DMS114 treated with DMSO at 0.1 percent for 48 hours (cell line): ENCODE data around the gene LASP1.
"Not testable (repeated sequence)": the region's sequence is repeated elsewhere in the genome, so short reads cannot be mapped to it uniquely, and the experiment has no call there.

Experiments
- DNase-seq: peaks from one replicate; lab custom pipeline; 2025; ENCODE audit not compliant: unreplicated experiment; lab: John Stamatoyannopoulos, UW

The LASP1 gene

GRCh38 chr17:38869526-38870258, at the start of gene LASP1:
Gene LASP1, plus strand, starts transcription at chr17:38870058. Its CDS starts 132 bp downstream, at chr17:38870190.
- DNase-seq = peak; percentile 48

GRCh38 chr17:38824899-38825761, 44.7 kb upstream of the LASP1 start, which contains the start of gene CWC25:
Gene CWC25, minus strand, starts transcription at chr17:38825321. Its CDS starts 138 bp downstream, at chr17:38825183.
- peak; percentile 88 for DNase-seq

GRCh38 chr17:38825762-38826247, 44.1 kb upstream of the LASP1 start:
- DNase-seq = no peak

- no peak for DNase-seq
These were observed 25.5 kb upstream of the LASP1 start for GRCh38 chr17:38844261-38844757.

- DNase-seq = no peak
These were observed 21.3 kb upstream of the LASP1 start for GRCh38 chr17:38848557-38848891.

GRCh38 chr17:38848939-38849605, 20.8 kb upstream of the LASP1 start:
- no peak for DNase-seq

- DNase-seq = no peak
These were observed 19.5 kb upstream of the LASP1 start for GRCh38 chr17:38850374-38850773.

GRCh38 chr17:38851434-38851833, 18.4 kb upstream of the LASP1 start:
- no peak for DNase-seq

- no peak for DNase-seq
These were observed 17.0 kb upstream of the LASP1 start for GRCh38 chr17:38852771-38853291.

GRCh38 chr17:38853292-38854219, 16.3 kb upstream of the LASP1 start, which contains the start of gene RPL23:
Gene RPL23, minus strand, starts transcription at chr17:38853721. Its CDS starts 11 bp downstream, at chr17:38853710.
- peak; percentile 96 for DNase-seq

- DNase-seq = not testable (repeated sequence)
These were observed 14.7 kb upstream of the LASP1 start for GRCh38 chr17:38855101-38855714.

GRCh38 chr17:38857271-38857670, 12.6 kb upstream of the LASP1 start:
- no peak for DNase-seq

- no peak for DNase-seq
These were observed 8.4 kb upstream of the LASP1 start for GRCh38 chr17:38861399-38861843.

GRCh38 chr17:38864636-38865398, 5.0 kb upstream of the LASP1 start:
- DNase-seq = no peak

GRCh38 chr17:38867179-38867967, 2.5 kb upstream of the LASP1 start:
- DNase-seq = peak; percentile 50

GRCh38 chr17:38867968-38868816, 1.7 kb upstream of the LASP1 start:
- no peak for DNase-seq
